ENCODE results near the gene SPECC1.

DNA sequence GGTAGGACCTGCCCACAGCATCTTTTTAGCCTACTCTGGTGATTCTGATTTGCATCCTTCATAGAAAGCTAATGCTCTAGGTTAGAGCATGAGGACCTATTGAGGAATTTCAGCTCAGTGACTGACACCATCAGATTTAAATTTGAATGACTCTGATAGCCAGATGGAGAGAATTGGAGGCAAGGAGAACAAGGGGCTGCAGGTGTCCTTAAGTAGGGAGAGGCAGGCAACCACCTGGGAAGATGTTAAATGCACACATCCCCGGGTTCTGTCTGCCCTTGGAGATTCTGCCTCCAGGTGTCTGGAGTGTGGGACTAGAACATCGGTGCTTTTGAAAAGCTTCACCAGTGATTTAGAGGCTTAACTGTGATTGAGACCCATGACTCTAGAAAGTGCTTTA, 221.8 kb downstream of the SPECC1 start:
- TF ChIP-seq, protein P1, sequence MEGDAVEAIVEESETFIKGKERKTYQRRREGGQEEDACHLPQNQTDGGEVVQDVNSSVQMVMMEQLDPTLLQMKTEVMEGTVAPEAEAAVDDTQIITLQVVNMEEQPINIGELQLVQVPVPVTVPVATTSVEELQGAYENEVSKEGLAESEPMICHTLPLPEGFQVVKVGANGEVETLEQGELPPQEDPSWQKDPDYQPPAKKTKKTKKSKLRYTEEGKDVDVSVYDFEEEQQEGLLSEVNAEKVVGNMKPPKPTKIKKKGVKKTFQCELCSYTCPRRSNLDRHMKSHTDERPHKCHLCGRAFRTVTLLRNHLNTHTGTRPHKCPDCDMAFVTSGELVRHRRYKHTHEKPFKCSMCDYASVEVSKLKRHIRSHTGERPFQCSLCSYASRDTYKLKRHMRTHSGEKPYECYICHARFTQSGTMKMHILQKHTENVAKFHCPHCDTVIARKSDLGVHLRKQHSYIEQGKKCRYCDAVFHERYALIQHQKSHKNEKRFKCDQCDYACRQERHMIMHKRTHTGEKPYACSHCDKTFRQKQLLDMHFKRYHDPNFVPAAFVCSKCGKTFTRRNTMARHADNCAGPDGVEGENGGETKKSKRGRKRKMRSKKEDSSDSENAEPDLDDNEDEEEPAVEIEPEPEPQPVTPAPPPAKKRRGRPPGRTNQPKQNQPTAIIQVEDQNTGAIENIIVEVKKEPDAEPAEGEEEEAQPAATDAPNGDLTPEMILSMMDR (conservative IDR thresholded peaks at IDR 0.05; ENCODE audit: low read depth, low read length), result no peak
- TF ChIP-seq, protein P2, sequence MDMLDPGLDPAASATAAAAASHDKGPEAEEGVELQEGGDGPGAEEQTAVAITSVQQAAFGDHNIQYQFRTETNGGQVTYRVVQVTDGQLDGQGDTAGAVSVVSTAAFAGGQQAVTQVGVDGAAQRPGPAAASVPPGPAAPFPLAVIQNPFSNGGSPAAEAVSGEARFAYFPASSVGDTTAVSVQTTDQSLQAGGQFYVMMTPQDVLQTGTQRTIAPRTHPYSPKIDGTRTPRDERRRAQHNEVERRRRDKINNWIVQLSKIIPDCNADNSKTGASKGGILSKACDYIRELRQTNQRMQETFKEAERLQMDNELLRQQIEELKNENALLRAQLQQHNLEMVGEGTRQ (IDR thresholded peaks at IDR 0.05; ENCODE audit: low read depth, low read length), result no peak
- TF ChIP-seq POLR2A (IDR thresholded peaks at IDR 0.05; ENCODE audit: low read depth, low read length), result no peak

Measured in IMR-90 (cell line).